ENCODE data around the gene ADD1. TPM values are rescaled to one million over a fixed set of nuclear protein-coding genes. Genes with fewer than 3 reads are reported as not detected.
A peak's percentile ranks its signal among the peaks of the same experiment; 100 is the strongest.

Gene ADD1
- total and polyA plus RNA-seq, 8 donors: 70.9 to 160 (median 92.0) TPM

- no peaks in the 10 kb centered on the region for H3K27me3 ChIP-seq
- no peaks in the 10 kb centered on the region for H3K4me1 ChIP-seq
- no peak overlapping the region for H3K27ac ChIP-seq
- DNase-seq (no peak), FAIRE-seq (no peak), ATAC-seq (peak in 2 of 4 donors; percentile 45)
- no peaks in the 10 kb centered on the region for H3K36me3 ChIP-seq
- 86 to 87% methylated on average over 14 of the region's 14 CpGs for WGBS, 2 donors
- H3K4me3 ChIP-seq: no peak overlapping the region
- TF ChIP-seq, protein P1, sequence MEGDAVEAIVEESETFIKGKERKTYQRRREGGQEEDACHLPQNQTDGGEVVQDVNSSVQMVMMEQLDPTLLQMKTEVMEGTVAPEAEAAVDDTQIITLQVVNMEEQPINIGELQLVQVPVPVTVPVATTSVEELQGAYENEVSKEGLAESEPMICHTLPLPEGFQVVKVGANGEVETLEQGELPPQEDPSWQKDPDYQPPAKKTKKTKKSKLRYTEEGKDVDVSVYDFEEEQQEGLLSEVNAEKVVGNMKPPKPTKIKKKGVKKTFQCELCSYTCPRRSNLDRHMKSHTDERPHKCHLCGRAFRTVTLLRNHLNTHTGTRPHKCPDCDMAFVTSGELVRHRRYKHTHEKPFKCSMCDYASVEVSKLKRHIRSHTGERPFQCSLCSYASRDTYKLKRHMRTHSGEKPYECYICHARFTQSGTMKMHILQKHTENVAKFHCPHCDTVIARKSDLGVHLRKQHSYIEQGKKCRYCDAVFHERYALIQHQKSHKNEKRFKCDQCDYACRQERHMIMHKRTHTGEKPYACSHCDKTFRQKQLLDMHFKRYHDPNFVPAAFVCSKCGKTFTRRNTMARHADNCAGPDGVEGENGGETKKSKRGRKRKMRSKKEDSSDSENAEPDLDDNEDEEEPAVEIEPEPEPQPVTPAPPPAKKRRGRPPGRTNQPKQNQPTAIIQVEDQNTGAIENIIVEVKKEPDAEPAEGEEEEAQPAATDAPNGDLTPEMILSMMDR (IDR thresholded peaks at IDR 0.05): no peak
- intact Hi-C loops (cut with DNase I): loop anchor here in 1 of 3 donors (10.0 kb wide), 1 partner anchor 57 kb away; no protein-coding TSS in a partner anchor
- H3K9me3 ChIP-seq: no peaks in the 10 kb centered on the region
Measured at GRCh38 chr4:2977211-2978088, 133.8 kb downstream of the ADD1 start.

Other genes with a start within 250 kb of the ADD1 start
- 10 to 100 TPM; 11.4 to 23.1 (median 15.2) TPM for gene TNIP2, start 87.5 kb upstream of the ADD1 start, total RNA-seq
- 10 to 100 TPM; 22.6 to 25.4 TPM for gene TNIP2, start 87.5 kb upstream of the ADD1 start, polyA plus RNA-seq
- 10 to 100 TPM; 12.3 to 54.6 (median 27.0) TPM for gene SH3BP2, start 50.8 kb upstream of the ADD1 start, total RNA-seq
- 10 to 100 TPM; 16.2 to 56.5 TPM for gene SH3BP2, start 50.8 kb upstream of the ADD1 start, polyA plus RNA-seq
- 10 to 100 TPM; 15.2 to 31.0 (median 19.1) TPM for gene NOP14, start 119.6 kb downstream of the ADD1 start, total RNA-seq
- gene NOP14, start 119.6 kb downstream of the ADD1 start, polyA plus RNA-seq: 10 to 100 TPM; 11.1 to 15.9 TPM
- gene GRK4, start 119.7 kb downstream of the ADD1 start, total RNA-seq: 1 to 10 TPM; 4.6 to 6.3 (median 5.3) TPM
- gene GRK4, start 119.7 kb downstream of the ADD1 start, polyA plus RNA-seq: 1 to 10 TPM; 7.5 to 9.7 TPM
- not detected for gene HTT-AS, start 230.7 kb downstream of the ADD1 start, total RNA-seq
- gene HTT-AS, start 230.7 kb downstream of the ADD1 start, polyA plus RNA-seq: not detected
- gene HTT, start 230.8 kb downstream of the ADD1 start, total RNA-seq: 10 to 100 TPM; 32.5 to 55.2 (median 42.7) TPM
- gene HTT, start 230.8 kb downstream of the ADD1 start, polyA plus RNA-seq: 10 to 100 TPM; 23.1 to 52.8 TPM